HG02571 (cell line): Measurements from ENCODE around the gene MAPRE3.
A peak's percentile ranks its signal among the peaks of the same experiment; 100 is the strongest.
"Not testable (repeated sequence)": the region's sequence is repeated elsewhere in the genome, so short reads cannot be mapped to it uniquely, and the experiment has no call there.

Source experiments
- ATAC-seq: cut with Tn5 transposase; IDR thresholded peaks from one replicate; pipeline ENCODE4 v1.9.1; 2021; ENCODE audit warnings: mild to moderate bottlenecking, moderate library complexity; ENCODE audit not compliant: unreplicated experiment

Gene MAPRE3

DNA sequence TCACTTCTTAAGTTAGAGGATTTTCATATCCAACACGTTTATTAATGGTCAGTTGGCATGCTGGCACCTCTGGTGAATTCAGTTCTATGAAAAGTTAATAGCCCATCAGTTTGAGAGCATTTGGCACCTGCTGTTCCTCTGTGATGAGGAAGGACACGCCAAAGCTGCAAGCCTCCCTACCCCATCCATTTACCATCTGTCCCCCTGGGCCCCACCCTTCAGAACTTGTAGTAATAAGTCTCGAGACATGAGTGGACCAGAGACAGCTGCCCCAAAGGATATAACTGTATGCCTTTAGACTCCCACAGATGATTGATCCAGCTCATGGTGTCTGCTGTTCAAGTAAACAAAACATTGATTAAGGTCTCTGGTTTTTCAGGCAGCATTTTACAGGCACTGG, 94.7 kb downstream of the MAPRE3 start:
- no peak for ATAC-seq

DNA sequence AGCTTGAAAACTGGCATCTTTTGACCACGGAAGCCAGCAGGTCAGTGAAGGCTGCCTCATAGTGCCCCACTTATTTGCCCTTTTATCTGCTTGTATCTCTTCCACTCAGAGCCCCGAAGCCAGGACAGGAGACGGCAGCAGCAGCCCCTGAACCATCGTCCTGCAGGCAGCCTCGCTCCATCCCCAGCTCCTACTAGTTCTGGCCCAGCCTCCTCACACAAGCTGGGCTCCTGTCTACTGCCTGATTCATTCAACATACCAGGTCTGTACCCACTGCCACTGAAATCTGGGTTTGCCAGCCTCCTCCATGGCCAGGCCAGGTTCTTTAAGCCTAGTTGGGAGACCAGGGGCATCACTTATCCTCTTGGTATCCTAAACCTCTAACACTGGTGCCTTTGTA, 96.9 kb downstream of the MAPRE3 start:
- ATAC-seq, result no peak

DNA sequence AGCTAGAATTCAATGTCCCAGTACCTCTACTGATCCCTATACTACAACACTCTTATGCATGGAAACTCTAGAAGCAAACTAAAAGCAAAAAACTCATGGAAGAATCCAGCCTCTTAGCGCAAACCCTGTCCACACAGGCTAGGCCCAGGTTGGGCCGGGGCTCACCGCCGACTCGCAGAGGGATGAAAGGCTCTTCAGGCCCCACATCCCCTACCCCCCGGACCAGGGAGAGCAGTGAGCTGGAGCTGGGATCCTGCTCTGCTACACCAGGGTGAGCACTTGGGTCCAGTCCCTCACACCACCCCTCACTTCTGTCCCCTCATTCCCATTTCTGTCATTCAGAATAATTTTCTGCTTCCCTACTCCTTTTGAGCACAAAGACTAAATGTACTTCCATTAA, 99.0 kb downstream of the MAPRE3 start:
- ATAC-seq, result no peak

DNA sequence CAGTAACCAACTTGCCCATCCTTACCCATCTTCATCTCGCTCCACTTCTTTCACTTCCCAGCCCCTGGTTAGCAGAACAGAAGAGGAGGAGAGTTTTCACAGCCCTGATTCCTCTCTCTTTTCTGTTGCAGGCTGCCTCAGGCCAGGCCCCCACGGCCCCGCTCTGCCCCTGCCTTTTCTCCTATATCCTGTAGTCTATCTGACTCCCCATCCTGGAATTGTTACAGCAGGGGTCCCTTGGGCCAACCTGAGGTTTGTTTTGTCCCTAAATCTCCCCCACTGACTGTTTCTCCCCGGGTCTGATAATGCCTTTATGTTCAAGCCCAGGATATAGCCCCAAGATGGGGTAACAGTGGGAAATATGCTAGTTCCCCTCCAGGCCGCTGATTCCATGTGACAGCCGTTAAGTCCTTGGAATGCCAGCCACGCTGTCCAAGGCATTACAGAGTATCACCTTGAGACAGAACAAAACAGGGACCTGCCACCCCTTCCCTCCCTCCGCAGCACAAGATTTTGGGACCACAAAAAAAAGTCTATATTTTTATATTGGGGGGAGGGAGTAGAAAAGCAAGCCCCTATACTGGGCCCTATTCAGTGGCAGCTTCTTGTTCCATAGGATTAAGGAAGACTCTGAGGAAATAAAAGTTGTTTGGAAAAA, 99.7 kb downstream of the MAPRE3 start:
- ATAC-seq, result no peak

DNA sequence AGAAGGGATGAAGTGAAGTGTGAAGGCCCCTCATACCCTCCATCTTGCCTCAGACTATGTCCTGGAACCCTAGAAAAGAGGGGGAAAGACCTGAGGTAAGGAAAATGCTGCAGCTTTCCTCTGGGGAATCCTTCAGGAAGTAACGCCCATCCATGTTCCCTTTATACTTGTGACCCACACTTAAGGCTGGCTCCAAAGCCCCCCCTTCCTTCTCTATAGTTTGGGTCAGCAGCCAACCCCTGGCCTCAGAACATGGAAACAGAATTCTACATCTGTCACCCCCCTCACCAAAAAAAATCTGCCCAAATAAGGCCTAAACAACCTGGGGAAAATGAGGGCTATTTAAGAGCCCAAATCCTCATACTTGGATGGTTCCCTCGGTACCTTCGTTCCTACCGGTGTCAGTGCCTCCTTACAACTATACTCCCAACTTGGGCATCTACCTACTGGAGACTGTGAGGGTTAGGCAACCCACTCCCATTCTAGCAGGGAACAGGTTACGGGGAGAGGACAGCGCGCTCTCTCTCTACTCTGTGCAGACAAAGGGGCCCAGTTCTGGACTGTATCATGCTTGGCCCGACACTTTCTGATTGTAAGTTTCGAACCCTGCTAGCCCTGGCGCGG, 100.3 kb downstream of the MAPRE3 start:
- ATAC-seq, result peak; percentile 6

DNA sequence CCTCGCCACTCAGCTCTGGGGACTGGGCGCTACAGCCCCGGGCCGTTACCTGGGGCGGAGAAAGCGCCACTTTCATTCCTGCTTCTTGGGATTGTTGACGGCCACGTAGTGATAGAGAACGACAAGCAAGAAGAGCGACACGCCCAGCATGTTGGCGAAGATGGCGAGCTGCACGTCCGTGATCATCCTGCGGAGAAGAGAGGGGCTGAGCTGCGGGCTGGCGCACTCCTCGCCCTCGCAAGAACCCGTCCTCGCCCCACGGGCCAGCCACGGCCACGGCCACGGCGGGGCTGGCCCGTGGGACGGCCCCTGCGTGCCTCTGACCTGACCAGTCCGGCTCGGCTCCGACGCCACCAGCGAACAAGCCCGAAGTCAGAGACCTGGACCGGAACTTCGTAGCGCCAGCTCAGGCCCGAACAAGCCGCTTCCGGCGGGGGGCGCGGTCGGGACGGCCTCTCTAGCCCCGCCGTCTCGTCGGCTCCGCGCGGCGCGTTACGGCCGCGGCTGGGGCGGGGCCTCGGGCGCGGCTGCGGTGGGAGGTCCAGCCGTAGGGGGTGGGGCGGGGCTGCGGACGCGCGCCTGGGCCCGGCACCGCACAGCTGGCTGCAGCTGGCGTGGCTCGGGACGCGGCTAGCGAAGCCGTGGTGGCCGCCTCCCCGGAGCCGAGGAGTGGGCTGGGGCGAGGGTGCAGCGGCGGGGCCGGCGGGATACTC, 101.0 kb downstream of the MAPRE3 start, which contains the start of gene OST4:
Gene OST4, minus strand, starts transcription at position 378 of the 713 bp plus-strand sequence.
- ATAC-seq, result peak; percentile 76

DNA sequence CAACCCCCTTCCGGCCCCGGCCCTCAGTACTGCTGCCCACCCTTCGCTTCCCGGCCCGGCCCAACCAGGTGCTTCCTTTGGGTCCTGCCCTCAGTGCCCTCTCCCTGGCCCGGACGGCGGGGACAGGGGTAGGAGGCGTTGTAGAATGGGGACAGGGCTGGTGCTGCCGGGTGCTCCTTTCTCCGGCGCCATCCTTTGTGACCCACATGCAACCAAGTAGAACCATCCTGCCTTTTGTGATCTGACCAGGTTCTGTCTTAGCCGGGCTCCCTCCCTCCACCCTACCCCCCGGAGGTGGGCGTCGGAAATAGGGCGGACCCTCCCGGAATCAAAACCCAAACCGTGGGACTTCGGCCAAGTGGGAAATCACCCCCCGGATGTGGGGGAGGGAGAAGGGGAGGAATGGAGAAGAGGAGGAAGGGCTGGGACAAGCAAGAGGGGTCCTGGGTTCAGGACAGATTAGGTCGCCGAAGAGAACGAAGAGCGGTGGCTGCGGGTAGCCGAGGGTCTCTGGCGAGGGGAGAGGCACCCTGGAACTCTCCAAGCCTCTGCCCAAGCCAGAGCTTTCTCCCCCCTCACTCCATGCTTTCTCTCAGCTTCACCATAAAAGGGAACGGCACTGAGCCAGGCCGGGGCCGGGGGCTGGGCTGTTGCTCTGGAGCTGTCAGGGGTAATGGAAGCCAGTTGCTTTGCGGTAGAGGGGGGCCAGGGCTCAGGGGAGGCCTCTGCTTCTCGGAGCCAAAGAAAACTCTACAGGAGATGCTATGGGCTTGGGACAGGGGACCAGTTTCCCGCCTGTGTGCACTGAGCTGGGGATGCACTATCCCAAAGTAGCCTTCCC, 101.8 kb downstream of the MAPRE3 start:
- no peak for ATAC-seq

DNA sequence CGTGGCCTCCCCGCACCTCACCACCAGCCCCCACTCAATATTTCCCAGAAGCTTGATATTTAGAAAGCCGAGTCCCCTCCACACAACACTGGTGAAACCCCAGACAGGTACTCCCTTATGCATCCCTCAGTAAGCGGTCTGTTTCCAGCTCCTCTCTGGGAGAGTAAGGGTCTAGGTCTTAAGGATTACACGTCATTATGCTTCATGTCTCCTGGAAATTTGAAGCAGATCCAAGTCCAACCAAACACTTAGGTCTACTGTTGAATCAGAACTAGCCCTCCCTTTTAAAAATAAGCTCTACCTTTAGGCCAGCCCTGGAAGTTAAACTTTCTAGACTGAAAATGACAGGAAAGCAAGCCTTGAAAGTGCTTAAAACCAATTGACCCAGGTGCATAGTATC, 102.5 kb downstream of the MAPRE3 start:
- no peak for ATAC-seq

DNA sequence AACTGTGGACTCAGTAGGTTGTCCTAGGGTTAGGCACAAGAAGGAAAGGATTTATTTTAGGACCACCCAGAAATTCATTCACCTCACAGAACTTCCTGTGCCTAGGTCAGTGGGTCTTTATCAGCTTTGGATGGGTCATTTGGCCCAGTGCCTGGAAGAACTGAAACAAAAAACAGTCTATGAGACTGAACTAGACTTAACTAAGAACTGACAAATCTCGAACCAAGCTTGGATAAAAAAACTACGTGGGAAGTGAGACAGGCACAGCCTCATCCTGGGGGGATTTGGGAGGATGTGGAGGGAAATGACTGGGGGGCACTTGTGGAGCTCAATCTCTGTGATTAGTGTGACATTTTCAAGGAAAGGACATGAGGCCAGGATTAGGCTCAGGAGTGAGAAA, 103.3 kb downstream of the MAPRE3 start:
- no peak for ATAC-seq

DNA sequence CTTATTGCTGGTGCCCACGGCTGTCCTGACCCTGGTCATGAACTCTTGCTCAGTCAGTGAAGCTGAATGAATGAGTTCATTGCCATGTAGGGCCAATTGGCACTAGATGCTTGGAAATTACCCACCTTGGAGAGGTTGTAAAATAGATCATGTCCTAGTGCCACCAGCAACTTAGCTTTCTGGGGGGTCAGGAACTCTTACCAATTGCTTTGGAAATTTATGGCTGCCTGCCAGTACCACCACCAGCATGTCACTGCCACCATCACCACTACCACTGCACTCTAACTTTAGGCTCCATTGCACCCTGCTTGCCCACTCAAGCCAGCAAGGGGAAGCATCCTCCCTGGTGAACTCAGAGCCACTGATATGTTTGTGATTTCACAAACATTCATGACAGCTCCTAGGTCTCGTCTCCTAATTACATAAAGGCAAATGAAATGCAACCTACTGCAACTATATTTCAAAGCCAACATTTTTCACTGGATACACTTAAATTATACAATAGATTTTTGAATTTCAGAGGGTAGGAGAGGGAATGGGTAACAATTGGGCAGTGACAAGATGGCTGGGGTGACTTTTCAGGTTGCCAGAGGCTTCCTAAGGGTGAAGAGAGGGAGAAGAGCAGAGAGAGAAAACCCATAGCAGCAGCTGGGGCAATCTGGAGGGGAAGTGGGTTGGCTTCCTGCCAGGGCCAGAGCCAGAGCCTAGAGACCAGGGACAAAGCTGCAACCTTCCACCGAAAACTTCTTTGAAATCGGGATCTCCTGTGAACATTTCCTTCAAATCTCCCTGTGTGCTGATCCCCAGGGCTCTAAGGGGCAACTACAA, 104.5 kb downstream of the MAPRE3 start:
- ATAC-seq, result no peak

DNA sequence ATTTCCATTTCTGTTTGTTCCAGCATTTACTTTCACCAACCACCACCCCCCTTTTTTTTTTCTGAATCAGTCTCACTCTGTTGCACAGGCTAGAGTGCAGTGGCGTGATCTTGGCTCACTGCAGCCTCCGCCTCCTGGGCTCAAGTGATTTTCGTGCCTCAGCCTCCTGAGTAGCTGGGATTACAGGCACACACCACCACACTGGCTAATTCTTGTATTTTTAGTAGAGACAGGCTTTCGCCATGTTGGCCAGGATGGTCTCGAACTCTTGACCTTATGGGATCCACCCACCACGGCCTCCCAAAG, 105.1 kb downstream of the MAPRE3 start:
- ATAC-seq, result not testable (repeated sequence)

DNA sequence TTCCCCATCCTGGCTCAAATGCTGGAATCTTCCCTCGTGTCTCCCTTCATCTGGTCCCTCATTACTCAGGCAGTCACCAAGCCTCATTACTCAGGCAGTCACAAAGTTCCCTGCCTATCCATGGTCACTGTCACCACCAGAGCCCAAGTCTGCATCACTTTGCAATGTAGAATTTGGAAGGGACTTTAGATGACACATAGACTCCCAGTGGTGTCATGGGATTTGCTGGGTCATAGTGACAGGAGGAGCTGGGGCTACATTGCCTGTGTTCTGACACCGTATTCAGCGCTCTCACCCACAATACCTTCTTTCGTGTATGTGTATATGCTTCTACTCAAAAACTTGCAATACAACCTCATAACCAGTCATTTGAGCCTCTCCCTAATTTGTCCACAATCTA, 105.9 kb downstream of the MAPRE3 start:
- no peak for ATAC-seq
